ENCODE results near the gene TACC3. TPM values are rescaled to one million over a fixed set of nuclear protein-coding genes. Genes with fewer than 3 reads are reported as not detected.

TACC3 gene
- total and polyA plus RNA-seq, 2 of the 8 experiments (the other 6 are each of a cell fraction or from before 2014, with no cell fraction given), result 73.8 to 148 TPM

GRCh38 chr4:1713003-1713851 lies 8.1 kb upstream of the TACC3 start:
- Histone ChIP-seq H4K8ac (ENCODE audit: extremely low read depth, insufficient read depth, low read length) (peak overlapping the region; percentile 92; the same call in 1 of the 2 replicates), H4K20me1 (replicated peaks in 1 of 2; ENCODE audit: control insufficient read depth in 1 of 2, insufficient read depth in 2 of 2, low read length in 2 of 2) (peaks cover 3 to 27% of the 10 kb centered on the region in 2 experiments), H2BK20ac (ENCODE audit: low read length) (0 out of 2 replicates have a peak overlapping the region, but pooled peaks have one; percentile 32), H3K14ac (ENCODE audit: insufficient read length) (no peak overlapping the region), H2BK120ac (replicated peaks; ENCODE audit: low read depth, low read length) (no peak overlapping the region), H3K9me3 (ENCODE audit: insufficient read depth in 2 of 2, low read depth in 1 of 2, low read length in 1 of 2) (no peaks in the 10 kb centered on the region), H3K27ac (ENCODE audit: low read depth, low read length) (peak overlapping the region; percentile 95; the same call in 1 of the 2 replicates), H3K23ac (ENCODE audit: insufficient read length) (no peak overlapping the region), H3K4me1 (replicated peaks in 1 of 4; ENCODE audit: control insufficient read depth in 3 of 4, insufficient read depth in 4 of 4, low read length in 3 of 4) (peaks cover 0 to 12% (median 3%) of the 10 kb centered on the region in 4 experiments; a peak in 4 of 7 replicates), H3K27me3 (replicated peaks in 1 of 4; ENCODE audit: control insufficient read depth in 3 of 4, extremely low read depth in 1 of 4, insufficient read depth in 3 of 4, low read length in 3 of 4) (no peaks in the 10 kb centered on the region), H2AFZ (ENCODE audit: low read length) (peak overlapping the region; percentile 7; the same call in 1 of the 2 replicates), H3K56ac (replicated peaks; ENCODE audit: insufficient read length, low read depth, low read length) (peak overlapping the region; percentile 74), H4K5ac (ENCODE audit: insufficient read length, low read depth, low read length) (peak overlapping the region; percentile 62), H3K79me2 (ENCODE audit: control insufficient read depth in 1 of 2, insufficient read depth in 2 of 2, low read length in 2 of 2) (peaks cover 9 to 30% of the 10 kb centered on the region in 2 experiments), H3K79me1 (ENCODE audit: low read depth, low read length) (peaks cover 16% of the 10 kb centered on the region), H3K23me2 (ENCODE audit: low read depth, low read length) (peaks cover 12% of the 10 kb centered on the region; the same call in 1 of the 2 replicates), H3K4me2 (ENCODE audit: insufficient read depth in 1 of 2, low read depth in 2 of 2, low read length in 2 of 2) (peak overlapping the region; percentile 84 to 86), H4K91ac (replicated peaks; ENCODE audit: insufficient read length, low read length) (peak overlapping the region; percentile 82), H2BK15ac (ENCODE audit: low read length) (no peak overlapping the region), H3K4ac (replicated peaks; ENCODE audit: insufficient read length, low read depth, low read length) (no peak overlapping the region), H2BK12ac (ENCODE audit: low read depth, low read length) (peak overlapping the region; percentile 87), H3K9ac (replicated peaks in 1 of 4; ENCODE audit: extremely low read depth in 1 of 4, low read depth in 3 of 4, low read length in 3 of 4) (peak overlapping the region in 3 of 4 experiments; percentile 70 to 90 (median 87); a peak in 6 of 7 replicates), H2BK5ac (ENCODE audit: low read depth, low read length) (peak overlapping the region; percentile 93), H3K36me3 (ENCODE audit: control insufficient read depth in 2 of 4, insufficient read depth in 4 of 4, low read length in 3 of 4) (peaks cover 3 to 10% (median 7%) of the 10 kb centered on the region in 4 experiments; a peak in 7 of 8 replicates), H2AK5ac (ENCODE audit: low read depth, low read length) (peak overlapping the region; percentile 91), H3K4me3 (ENCODE audit: extremely low read depth in 1 of 4, insufficient read depth in 2 of 4, low read depth in 3 of 4, low read length in 4 of 4) (peak overlapping the region; percentile 52 to 89 (median 86)), H3K18ac (ENCODE audit: extremely low read depth, low read length) (peak overlapping the region; percentile 48; the same call in 1 of the 2 replicates)
- no peak for FAIRE-seq
- WGBS, 2 experiments (ENCODE audit: extremely low coverage in 1 of 2, insufficient coverage in 1 of 2, insufficient read length in 1 of 2, insufficient replicate concordance in 2 of 2, low coverage in 1 of 2, low lambda C conversion rate in 2 of 2, missing lambda C conversion rate in 1 of 2), result 31% methylated on average over 34 of the region's 35 CpGs; no CpG with 5 or more reads in 1 of the 2 experiments
- no peak for DNase-seq (ENCODE audit: low read depth in 1 of 2, low spot score in 2 of 2)
- CTCF ChIA-PET (ENCODE audit: partially characterized antibody), result interaction anchor here (0.8 to 3.0 kb wide), 5 partner anchors 9 to 35 kb away, joined by 3 to 13 read pairs (median 6); no protein-coding TSS in a partner anchor
- POLR2A ChIA-PET (ENCODE audit: partially characterized antibody), result interaction anchor here (0.6 to 7.9 kb wide), 11 partner anchors 9 to 235 kb away, joined by 3 to 100 read pairs (median 4); partner anchors contain the start of genes FGFR3, TACC3 and TMEM129
- TF ChIP-seq GTF2F1 (IDR thresholded peaks at IDR 0.05; ENCODE audit: borderline replicate concordance, low read depth, low read length) (no peak), CBX5 (IDR thresholded peaks at IDR 0.05; ENCODE audit: low read depth, low read length) (no peak), POLR2AphosphoS5 (IDR thresholded peaks at IDR 0.05; ENCODE audit: low read depth, low read length) (peak; percentile 71), EZH2 (IDR thresholded peaks at IDR 0.05; ENCODE audit: low read depth, low read length, severe bottlenecking) (no peak), CHD1 (IDR thresholded peaks at IDR 0.05; ENCODE audit: low read depth, low read length) (no peak), PHF8 (conservative IDR thresholded peaks at IDR 0.05; ENCODE audit: low read depth, low read length) (no peak), SIX5 (IDR thresholded peaks at IDR 0.05; ENCODE audit: low read depth, low read length) (no peak), EP300 (IDR thresholded peaks at IDR 0.05; ENCODE audit: borderline replicate concordance in 1 of 2, low read depth in 2 of 2, low read length in 2 of 2) (no peak), CBX8 (IDR thresholded peaks at IDR 0.05; ENCODE audit: borderline replicate concordance, low read depth, low read length) (no peak), SP4 (IDR thresholded peaks at IDR 0.05; ENCODE audit: low read length) (no peak), POLR2A (IDR thresholded peaks at IDR 0.05; ENCODE audit: control extremely low read depth in 1 of 2, low read depth in 2 of 2, low read length in 2 of 2) (peak in 1 of 2 experiments; percentile 49; a peak in 1 of 3 replicates)
